ENCODE measurements around the gene LGMN.
"Not testable (repeated sequence)": the region's sequence is repeated elsewhere in the genome, so short reads cannot be mapped to it uniquely, and the experiment has no call there.

Gene LGMN

DNA sequence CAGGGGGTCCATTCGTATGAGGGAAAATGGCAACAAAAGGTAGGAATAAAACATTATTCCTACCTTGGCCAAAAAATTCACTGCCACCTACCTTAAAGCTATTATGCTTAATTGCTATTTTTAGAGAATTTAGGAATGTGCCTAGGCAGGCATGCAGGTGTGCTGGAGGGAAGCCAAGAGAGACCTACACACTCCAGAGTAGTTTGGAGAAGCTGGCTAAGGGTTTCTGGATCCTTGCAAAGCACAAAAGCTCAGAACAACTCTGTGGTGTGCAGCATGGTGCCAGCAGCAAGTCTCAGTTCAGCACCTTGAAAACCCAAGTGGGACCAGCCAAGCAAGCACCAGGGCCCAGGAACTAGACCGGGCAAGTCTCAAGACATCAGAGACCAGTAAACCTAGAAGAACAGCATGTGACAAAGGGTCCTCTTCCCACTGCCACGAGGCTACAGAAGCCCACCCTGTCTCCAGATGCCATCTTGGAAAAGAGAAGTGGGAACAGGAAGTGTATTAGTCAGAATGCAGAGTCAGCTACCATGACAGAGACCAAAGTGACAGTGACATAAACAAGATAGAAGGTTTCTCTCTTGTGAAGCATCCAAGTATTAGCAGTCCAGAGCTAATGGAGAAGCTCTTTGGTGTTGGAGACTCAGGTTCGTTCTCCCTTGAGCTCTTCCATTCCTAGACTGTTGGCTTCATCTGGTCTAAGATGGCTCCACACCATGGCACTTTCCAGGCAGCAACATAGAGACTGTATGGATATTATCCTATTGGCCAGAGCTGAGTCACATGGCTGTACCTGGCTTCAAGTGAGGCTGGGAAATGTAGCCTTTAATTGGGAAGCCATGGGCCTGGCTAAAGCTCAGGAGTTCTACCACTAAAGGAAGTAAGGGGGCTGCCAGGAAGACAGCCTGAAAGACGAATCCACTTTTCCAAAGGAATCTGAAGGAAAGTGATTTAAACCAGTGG lies 15.5 kb upstream of the LGMN start:
- in situ Hi-C loops (cut with HindIII; ENCODE audit: low sequenced_read_pairs), result not testable (repeated sequence)

DNA sequence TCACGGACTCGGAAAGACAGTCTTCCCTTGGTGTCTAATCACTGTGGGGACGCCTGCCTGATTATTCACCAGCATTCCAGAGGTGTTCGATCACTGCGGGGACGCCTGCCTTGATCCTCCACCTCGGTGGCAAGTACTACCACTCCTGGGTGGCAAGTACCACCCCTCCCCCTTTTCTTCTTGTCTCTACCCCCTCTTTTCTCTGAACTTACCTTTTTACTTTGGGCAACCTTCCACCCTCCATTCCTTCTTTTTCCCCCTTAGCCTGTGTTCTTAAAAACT lies 12.0 kb upstream of the LGMN start:
- in situ Hi-C loops (cut with HindIII; ENCODE audit: low sequenced_read_pairs), result no loop called here

DNA sequence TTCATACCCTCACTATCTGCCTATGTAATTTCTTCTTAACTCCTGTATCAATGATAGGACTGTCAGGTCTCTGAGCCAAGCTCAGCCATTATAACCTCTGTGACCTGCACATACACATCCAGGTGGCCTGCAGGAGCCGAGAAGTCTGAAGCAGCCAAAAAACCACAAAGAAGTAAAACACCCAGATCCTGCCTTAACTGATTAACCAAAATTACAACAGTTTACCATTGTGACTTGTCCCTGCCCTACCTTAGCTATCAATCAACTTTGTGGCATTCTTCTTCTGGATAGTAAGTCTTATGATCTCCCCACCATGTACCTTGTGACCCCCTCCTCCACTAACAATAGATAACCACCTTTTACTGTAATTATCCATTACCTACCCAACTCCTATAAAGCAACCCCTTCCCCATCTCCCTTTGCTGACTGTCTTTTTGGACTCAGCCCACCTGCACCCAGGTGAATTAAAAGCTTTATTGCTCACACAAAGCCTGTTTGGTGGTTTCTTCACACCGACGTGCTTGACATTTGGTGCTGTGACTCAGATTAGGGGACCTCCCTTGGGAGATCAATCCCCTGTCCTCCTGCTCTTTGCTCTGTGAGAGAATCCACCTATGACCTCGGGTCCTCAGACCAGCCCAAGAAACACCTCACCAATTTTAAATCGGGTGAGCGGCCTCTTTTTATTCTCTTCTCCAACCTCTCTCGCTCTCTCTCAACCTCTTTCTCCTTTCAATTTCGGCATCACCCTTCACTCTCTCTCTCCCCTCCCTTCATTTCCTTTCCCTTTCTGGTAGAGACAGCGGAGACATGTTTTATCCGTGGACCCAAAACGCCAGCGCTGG lies 11.5 kb upstream of the LGMN start:
- in situ Hi-C loops (cut with HindIII; ENCODE audit: low sequenced_read_pairs), result no loop called here

DNA sequence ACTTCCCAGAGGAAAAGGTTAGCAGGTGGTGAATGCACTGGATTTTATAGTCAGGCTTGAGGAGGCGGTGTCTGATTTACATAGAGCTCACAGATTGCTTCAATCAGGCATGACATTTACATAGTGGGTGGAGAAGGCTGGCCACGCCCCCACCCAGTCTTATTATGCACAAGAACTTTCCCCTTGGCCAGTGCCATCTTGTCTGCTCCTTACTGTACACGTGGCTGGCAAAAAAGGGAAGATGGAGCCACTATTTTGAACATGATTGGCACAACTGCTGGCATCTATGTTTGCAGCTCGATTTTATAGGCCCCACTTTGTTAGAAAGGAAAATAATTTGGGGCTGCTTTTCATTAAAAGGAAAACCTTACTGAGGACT lies 10.9 kb upstream of the LGMN start:
- in situ Hi-C loops (cut with HindIII; ENCODE audit: low sequenced_read_pairs), result no loop called here

GRCh38 chr14:92756446-92756845 lies 8.0 kb upstream of the LGMN start:
- in situ Hi-C loops (cut with HindIII; ENCODE audit: low sequenced_read_pairs), result no loop called here

- in situ Hi-C loops (cut with HindIII; ENCODE audit: low sequenced_read_pairs), result no loop called here
Observed at GRCh38 chr14:92755495-92755894, 7.1 kb upstream of the LGMN start.

GRCh38 chr14:92754966-92755365 lies 6.5 kb upstream of the LGMN start:
- in situ Hi-C loops (cut with HindIII; ENCODE audit: low sequenced_read_pairs), result no loop called here

DNA sequence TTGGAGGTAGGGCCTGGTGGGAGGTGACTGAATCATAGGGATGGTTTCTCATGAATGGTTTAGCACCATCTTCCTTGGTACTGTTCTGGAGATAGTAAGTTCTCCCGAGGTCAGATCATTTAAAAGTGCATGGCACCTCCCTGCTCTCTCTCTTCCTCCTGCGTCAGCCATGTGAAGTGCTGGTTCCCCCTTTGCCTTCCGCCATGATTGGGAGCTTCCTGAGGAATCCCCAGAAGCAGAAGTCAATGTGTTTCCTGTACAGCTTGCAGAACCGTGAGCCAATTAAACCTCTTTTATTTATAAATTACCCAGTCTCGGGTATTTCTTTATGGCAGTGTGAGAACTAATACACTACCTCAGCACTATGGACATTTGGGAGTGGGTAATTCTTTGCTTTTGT lies 4.8 kb upstream of the LGMN start:
- in situ Hi-C loops (cut with HindIII; ENCODE audit: low sequenced_read_pairs), result no loop called here

DNA sequence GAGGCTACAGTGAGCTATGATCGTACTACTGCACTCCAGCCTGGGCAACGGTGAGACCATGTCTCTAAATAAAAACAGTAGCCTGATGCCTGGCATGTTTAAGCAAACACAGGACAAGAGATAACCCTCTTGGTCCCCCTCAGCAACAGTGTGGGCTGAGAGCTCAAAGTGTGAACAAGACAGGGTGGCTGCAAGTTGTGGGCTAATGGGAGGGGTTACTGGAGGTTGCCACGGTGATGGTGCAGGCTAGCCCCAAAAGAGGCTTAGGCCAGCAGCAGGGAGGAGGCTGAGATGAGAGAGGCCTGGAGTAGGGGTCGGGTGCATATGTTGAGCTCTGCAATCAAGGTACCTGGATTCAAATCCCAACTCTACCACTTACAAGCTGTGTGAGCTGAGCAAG lies 3.4 kb upstream of the LGMN start:
- in situ Hi-C loops (cut with HindIII; ENCODE audit: low sequenced_read_pairs), result no loop called here

DNA sequence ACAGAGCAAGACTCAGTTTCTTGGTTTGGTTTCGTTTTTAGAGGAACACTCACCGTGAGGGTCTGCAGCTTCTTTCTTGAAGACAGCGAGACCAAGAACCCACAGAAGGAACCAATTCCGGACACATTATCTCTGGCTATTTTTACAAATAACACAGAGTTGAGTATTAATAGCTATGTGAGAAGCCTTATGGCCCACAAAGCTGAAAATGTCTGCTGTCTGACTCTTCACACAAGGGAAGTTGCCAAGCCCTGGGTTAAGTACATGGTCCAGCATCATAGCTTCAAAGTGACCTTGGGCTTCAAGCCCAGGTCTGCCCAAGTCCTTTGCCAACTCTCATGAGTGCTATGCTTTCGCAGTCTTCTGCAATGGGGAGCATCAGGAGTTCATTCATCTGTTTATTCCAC lies 2.6 kb upstream of the LGMN start:
- in situ Hi-C loops (cut with HindIII; ENCODE audit: low sequenced_read_pairs), result no loop called here

GRCh38 chr14:92750222-92750728 lies 1.8 kb upstream of the LGMN start:
- in situ Hi-C loops (cut with HindIII; ENCODE audit: low sequenced_read_pairs), result not testable (repeated sequence)

DNA sequence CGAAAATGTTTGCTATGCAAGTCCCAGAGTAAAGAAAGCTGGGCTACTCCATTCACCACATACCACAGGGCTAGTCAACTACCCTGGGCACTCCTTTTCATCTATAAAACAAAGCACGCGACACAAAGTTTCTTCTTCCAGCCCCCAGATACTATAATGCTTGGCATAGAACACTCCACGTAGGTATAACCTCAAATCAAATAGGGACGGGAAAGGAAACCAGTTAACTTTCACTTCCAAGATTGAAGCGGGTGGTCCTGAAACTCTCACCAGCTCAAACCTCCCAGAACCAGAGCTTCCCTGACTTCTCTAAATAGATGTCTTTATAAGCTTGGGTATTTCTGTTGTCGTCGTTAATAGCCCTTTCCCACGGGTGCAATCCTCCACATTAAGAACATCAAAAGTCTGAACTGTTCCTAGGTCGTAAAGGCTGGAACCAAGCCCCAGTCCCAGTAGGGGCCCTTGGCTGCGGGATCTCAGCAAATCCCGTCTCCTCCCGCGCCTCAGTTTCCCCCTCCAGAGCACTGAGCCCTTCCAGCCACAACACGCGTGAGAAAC lies 647 bp downstream of the LGMN start:
- in situ Hi-C loops (cut with HindIII; ENCODE audit: low sequenced_read_pairs), result loop anchor here (5.0 kb wide), 1 partner anchor 60 kb away; no protein-coding TSS in a partner anchor

- in situ Hi-C loops (cut with HindIII; ENCODE audit: low sequenced_read_pairs), result no loop called here
Observed at GRCh38 chr14:92744198-92744597, 4.2 kb downstream of the LGMN start.

DNA sequence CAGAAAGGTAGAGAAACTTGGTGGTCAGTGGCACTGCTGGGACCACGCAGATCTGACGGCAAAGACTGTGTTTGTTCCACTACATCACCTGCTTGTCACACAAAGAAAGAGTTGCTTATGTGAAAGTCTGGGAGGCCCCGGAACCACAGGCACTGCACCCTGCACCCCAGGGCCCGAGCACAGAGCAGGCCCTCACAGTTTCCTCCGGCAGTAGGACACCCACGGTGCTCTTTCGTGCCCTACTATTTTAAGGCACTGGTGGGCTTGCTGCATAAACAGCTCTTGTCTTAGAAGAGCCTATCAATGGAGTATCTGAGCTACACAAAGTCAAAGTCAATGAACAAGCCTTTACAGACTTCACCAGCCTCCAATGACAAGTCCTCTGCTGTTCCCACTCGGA lies 8.0 kb downstream of the LGMN start:
- in situ Hi-C loops (cut with HindIII; ENCODE audit: low sequenced_read_pairs), result no loop called here

DNA sequence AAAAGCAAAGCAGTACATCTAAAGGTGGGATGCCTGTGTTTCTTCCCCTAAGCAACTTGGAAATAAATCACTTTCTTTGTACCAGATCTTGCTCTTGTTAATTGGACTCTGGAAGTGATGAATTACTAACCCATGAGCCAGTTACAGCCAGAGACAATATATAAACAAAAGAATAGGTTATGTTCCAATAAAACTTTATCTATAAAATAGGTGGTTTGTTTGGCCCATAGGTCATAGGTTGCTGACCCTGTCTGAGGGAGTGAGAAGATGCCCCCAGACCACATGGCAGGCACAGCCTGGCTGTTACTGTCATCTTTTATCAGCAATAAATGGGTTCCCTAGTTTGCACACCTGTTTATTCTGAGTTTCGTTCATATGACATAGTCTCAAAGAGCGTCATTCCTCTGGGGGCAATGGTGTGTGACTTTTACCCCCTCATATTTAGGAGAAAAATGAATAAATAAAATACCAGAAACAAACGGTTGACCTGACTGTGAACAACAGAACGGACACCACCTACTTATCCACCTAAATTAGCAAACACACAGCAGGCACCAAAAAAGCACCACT lies 10.7 kb downstream of the LGMN start:
- in situ Hi-C loops (cut with HindIII; ENCODE audit: low sequenced_read_pairs), result no loop called here

DNA sequence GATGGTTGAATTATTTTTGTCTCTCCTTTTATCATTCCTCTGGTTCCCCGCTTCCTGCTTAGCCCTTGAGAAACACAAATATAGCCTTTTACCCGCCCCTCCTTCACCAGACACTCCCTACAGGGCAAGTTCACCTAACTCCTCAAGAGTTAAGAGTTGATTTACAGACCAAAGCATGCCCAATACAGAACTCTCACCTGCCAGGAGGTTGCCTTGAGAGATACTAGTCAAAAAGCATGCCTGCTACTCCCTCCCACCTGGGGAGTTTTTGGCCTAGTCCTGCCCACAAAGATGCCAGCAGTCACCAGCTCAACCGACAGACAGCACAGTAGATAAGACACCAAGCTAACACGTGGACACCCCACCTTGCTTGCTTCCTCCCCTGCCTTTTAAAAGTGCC lies 11.2 kb downstream of the LGMN start:
- in situ Hi-C loops (cut with HindIII; ENCODE audit: low sequenced_read_pairs), result no loop called here

DNA sequence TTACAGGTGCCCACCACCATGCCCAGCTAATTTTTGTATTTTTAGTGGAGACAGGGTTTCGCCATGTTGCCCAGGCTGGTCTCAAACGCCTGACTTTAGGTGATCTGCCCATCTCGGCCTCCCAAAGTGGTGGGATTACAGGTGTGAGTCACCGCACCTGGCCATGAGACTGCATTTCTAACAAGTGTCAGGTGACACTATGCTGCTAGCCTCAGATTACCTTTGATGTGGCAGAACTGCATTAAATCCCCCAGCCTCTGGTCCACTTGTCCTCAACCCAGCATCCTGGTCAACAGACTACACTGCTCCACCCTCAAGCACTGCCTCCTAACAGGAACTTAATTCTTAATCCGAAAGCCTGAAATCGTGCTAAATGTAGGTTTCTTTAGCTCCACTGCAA lies 13.1 kb downstream of the LGMN start:
- in situ Hi-C loops (cut with HindIII; ENCODE audit: low sequenced_read_pairs), result no loop called here

GRCh38 chr14:92734618-92735017 lies 13.8 kb downstream of the LGMN start:
- in situ Hi-C loops (cut with HindIII; ENCODE audit: low sequenced_read_pairs), result no loop called here

- in situ Hi-C loops (cut with HindIII; ENCODE audit: low sequenced_read_pairs), result no loop called here
Observed at GRCh38 chr14:92733007-92733406, 15.4 kb downstream of the LGMN start.

- in situ Hi-C loops (cut with HindIII; ENCODE audit: low sequenced_read_pairs), result no loop called here
Observed at GRCh38 chr14:92731622-92732115, 16.8 kb downstream of the LGMN start.
